HG03159 (cell line): ENCODE measurements around the gene PDE6A.
A peak's percentile ranks its signal among the peaks of the same experiment; 100 is the strongest.

Source experiments
- ATAC-seq: cut with Tn5 transposase; IDR thresholded peaks from one replicate; pipeline ENCODE4 v1.9.1; 2021; ENCODE audit warnings: mild to moderate bottlenecking, moderate library complexity; ENCODE audit not compliant: unreplicated experiment

PDE6A gene

GRCh38 chr5:149840226-149840825, 104.3 kb downstream of the PDE6A start:
- ATAC-seq, result no peak

GRCh38 chr5:149839761-149840160, 104.8 kb downstream of the PDE6A start:
- ATAC-seq, result no peak

GRCh38 chr5:149838881-149839739, 105.5 kb downstream of the PDE6A start:
- ATAC-seq, result no peak

GRCh38 chr5:149837680-149838269, 106.8 kb downstream of the PDE6A start:
- ATAC-seq, result no peak

GRCh38 chr5:149836451-149837139, 108.0 kb downstream of the PDE6A start:
- no peak for ATAC-seq

GRCh38 chr5:149834246-149834855, 110.2 kb downstream of the PDE6A start:
- ATAC-seq, result no peak

GRCh38 chr5:149833116-149833827, 111.3 kb downstream of the PDE6A start:
- ATAC-seq, result no peak

GRCh38 chr5:149832636-149833035, 112.0 kb downstream of the PDE6A start:
- ATAC-seq, result no peak

GRCh38 chr5:149831492-149831891, 113.1 kb downstream of the PDE6A start:
- peak; percentile 73 for ATAC-seq

GRCh38 chr5:149830579-149830978, 114.0 kb downstream of the PDE6A start:
- no peak for ATAC-seq

GRCh38 chr5:149829954-149830353, 114.6 kb downstream of the PDE6A start:
- ATAC-seq, result no peak

- peak; percentile 53 for ATAC-seq
Measured at GRCh38 chr5:149828161-149829011, 116.2 kb downstream of the PDE6A start.

- no peak for ATAC-seq
Measured at GRCh38 chr5:149827546-149827945, 117.0 kb downstream of the PDE6A start.

GRCh38 chr5:149827086-149827485, 117.5 kb downstream of the PDE6A start:
- no peak for ATAC-seq

- no peak for ATAC-seq
Measured at GRCh38 chr5:149826574-149826973, 118.0 kb downstream of the PDE6A start.

GRCh38 chr5:149824846-149825245, 119.7 kb downstream of the PDE6A start:
- no peak for ATAC-seq

GRCh38 chr5:149824120-149824519, 120.5 kb downstream of the PDE6A start:
- no peak for ATAC-seq

- ATAC-seq, result no peak
Measured at GRCh38 chr5:149823375-149823774, 121.2 kb downstream of the PDE6A start.

- ATAC-seq, result no peak
Measured at GRCh38 chr5:149822301-149822700, 122.3 kb downstream of the PDE6A start.
